H1 (cell line): ENCODE measurements around the gene MPV17. TPM values are rescaled to one million over a fixed set of nuclear protein-coding genes. Genes with fewer than 3 reads are reported as not detected.

Experiments used
- CTCF ChIA-PET: fragments of 300-600 bp; sonication (Branson Sonifier 250); formaldehyde crosslinking; loops from one replicate; lab custom pipeline; 2021; ENCODE audit not compliant: partially characterized antibody; lab: Charles Lee
- POLR2A ChIA-PET: fragments of 300-600 bp; sonication (Branson Sonifier 250); formaldehyde crosslinking; loops from one replicate; lab custom pipeline; 2021; ENCODE audit warnings: inconsistent platforms; ENCODE audit not compliant: partially characterized antibody; lab: Charles Lee
- DNase-seq, 2 experiments: peaks; one replicate each; pipeline versions ENCODE4 v3.0.0 to v3.0.0-alpha.2; 2010 to 2022; ENCODE audit warnings: low spot score in 2 of 2, low read depth in 1 of 2, mixed read lengths in 1 of 2
- FAIRE-seq: peaks from 2 replicates; lab custom pipeline; 2011; peaks lifted over from hg19 to GRCh38; lab: Jason Lieb, UNC
- H2AFZ ChIP-seq: 2 replicates; pipeline ENCODE4 v1.8.1; 2012; ENCODE audit warnings: low read length, inconsistent platforms
- H2AK5ac ChIP-seq: 2 replicates; pipeline ENCODE4 v1.6.1; 2013; ENCODE audit warnings: low read depth, low read length
- H2BK120ac ChIP-seq: replicated peaks from 2 replicates; pipeline ENCODE3; 2013; ENCODE audit warnings: low read depth, low read length, inconsistent platforms
- H2BK12ac ChIP-seq: 2 replicates; pipeline ENCODE4 v1.6.1; 2013; ENCODE audit warnings: low read depth, low read length
- H2BK15ac ChIP-seq: 2 replicates; pipeline ENCODE4 v1.6.1; 2013; ENCODE audit warnings: low read length
- H2BK20ac ChIP-seq: 2 replicates; pipeline ENCODE4 v1.6.1; 2013; ENCODE audit warnings: low read length
- H2BK5ac ChIP-seq: 2 replicates; pipeline ENCODE4 v1.6.1; 2013; ENCODE audit warnings: low read depth, low read length
- H3K14ac ChIP-seq: 2 replicates; pipeline ENCODE4 v1.6.1; 2013; ENCODE audit warnings: inconsistent platforms; ENCODE audit not compliant: insufficient read length
- H3K18ac ChIP-seq: 2 replicates; pipeline ENCODE4 v1.6.1; 2013; ENCODE audit warnings: low read length; ENCODE audit errors: extremely low read depth
- H3K23ac ChIP-seq: 2 replicates; pipeline ENCODE4 v1.6.1; 2013; ENCODE audit warnings: inconsistent platforms; ENCODE audit not compliant: insufficient read length
- H3K23me2 ChIP-seq: 2 replicates; pipeline ENCODE4 v1.6.1; 2013; ENCODE audit warnings: low read depth, low read length
- H3K27ac ChIP-seq: 2 replicates; pipeline ENCODE4 v1.6.1; 2011; ENCODE audit warnings: low read depth, low read length, inconsistent platforms
- H3K27me3 ChIP-seq, 4 experiments: replicated peaks in 1 of 4; 1 replicate in 1 of 4; 2 replicates in 3 of 4; pipeline versions ENCODE4 v1.6.1 to v1.8.1; 2011 to 2013; ENCODE audit warnings: low read length in 3 of 4, mild to moderate bottlenecking in 3 of 4, inconsistent platforms in 2 of 4, mixed read lengths in 2 of 4, moderate library complexity in 1 of 4; ENCODE audit not compliant: control insufficient read depth in 3 of 4, insufficient read depth in 3 of 4; ENCODE audit errors: extremely low read depth in 1 of 4
- H3K36me3 ChIP-seq, 4 experiments: 2 replicates each; pipeline versions ENCODE4 v1.6.1 to v1.8.1; 2011 to 2013; ENCODE audit warnings: mild to moderate bottlenecking in 4 of 4, low read length in 3 of 4, moderate library complexity in 2 of 4, control low read depth in 1 of 4, inconsistent platforms in 1 of 4; ENCODE audit not compliant: insufficient read depth in 4 of 4, control insufficient read depth in 2 of 4
- H3K4ac ChIP-seq: replicated peaks from 2 replicates; pipeline ENCODE3; 2013; ENCODE audit warnings: low read length, low read depth, mixed read lengths, inconsistent platforms; ENCODE audit not compliant: insufficient read length
- H3K4me1 ChIP-seq, 4 experiments: replicated peaks in 1 of 4; 1 replicate in 1 of 4; 2 replicates in 3 of 4; pipeline versions ENCODE4 v1.6.1 to v1.8.1; 2011 to 2013; ENCODE audit warnings: low read length in 3 of 4, inconsistent platforms in 2 of 4, mixed read lengths in 1 of 4; ENCODE audit not compliant: insufficient read depth in 4 of 4, control insufficient read depth in 3 of 4
- H3K4me2 ChIP-seq, 2 experiments: 2 replicates each; pipeline versions ENCODE4 v1.6.1 to v1.8.1; 2011 to 2013; ENCODE audit warnings: low read depth in 2 of 2, low read length in 2 of 2, control low read depth in 1 of 2, inconsistent platforms in 1 of 2, mild to moderate bottlenecking in 1 of 2; ENCODE audit not compliant: insufficient read depth in 1 of 2
- H3K4me3 ChIP-seq, 4 experiments: fragments of 200-600, 300-600 bp in 1 of 4; sonication (generic), shearing (Covaris generic), sonication (Bioruptor Twin) in 1 of 4; 2 replicates each; pipeline versions ENCODE4 v1.5.1 to v1.8.1; 2011 to 2016; ENCODE audit warnings: low read length in 4 of 4, low read depth in 3 of 4, control low read depth in 2 of 4, inconsistent platforms in 2 of 4, mild to moderate bottlenecking in 2 of 4, mixed read lengths in 1 of 4, moderate library complexity in 1 of 4; ENCODE audit not compliant: insufficient read depth in 2 of 4; ENCODE audit errors: extremely low read depth in 1 of 4
- H3K56ac ChIP-seq: replicated peaks from 2 replicates; pipeline ENCODE3; 2013; ENCODE audit warnings: low read depth, mild to moderate bottlenecking, mixed read lengths, low read length, inconsistent platforms; ENCODE audit not compliant: insufficient read length
- H3K79me1 ChIP-seq: 2 replicates; pipeline ENCODE4 v1.6.1; 2013; ENCODE audit warnings: low read depth, low read length, control low read depth
- H3K79me2 ChIP-seq, 2 experiments: 2 replicates each; pipeline versions ENCODE4 v1.6.1 to v1.8.1; 2012 to 2013; ENCODE audit warnings: low read length in 2 of 2, mild to moderate bottlenecking in 2 of 2, inconsistent platforms in 1 of 2; ENCODE audit not compliant: insufficient read depth in 2 of 2, control insufficient read depth in 1 of 2
- H3K9ac ChIP-seq, 4 experiments: replicated peaks in 1 of 4; 1 replicate in 1 of 4; 2 replicates in 3 of 4; pipeline versions ENCODE4 v1.6.1 to v1.8.1; 2011 to 2013; ENCODE audit warnings: low read depth in 3 of 4, low read length in 3 of 4, control low read depth in 2 of 4, mild to moderate bottlenecking in 2 of 4, moderate library complexity in 2 of 4, inconsistent platforms in 1 of 4; ENCODE audit errors: extremely low read depth in 1 of 4
- H3K9me3 ChIP-seq, 2 experiments: 2 replicates each; pipeline versions ENCODE4 v1.6.1 to v1.8.1; 2012 to 2013; ENCODE audit warnings: mild to moderate bottlenecking in 2 of 2, moderate library complexity in 2 of 2, control low read depth in 1 of 2, inconsistent platforms in 1 of 2, low read depth in 1 of 2, low read length in 1 of 2, mixed read lengths in 1 of 2; ENCODE audit not compliant: insufficient read depth in 2 of 2
- H4K20me1 ChIP-seq, 2 experiments: replicated peaks in 1 of 2; 2 replicates each; pipeline versions ENCODE3 to v1.8.1; 2011 to 2013; ENCODE audit warnings: inconsistent platforms in 2 of 2, low read length in 2 of 2, mild to moderate bottlenecking in 1 of 2; ENCODE audit not compliant: insufficient read depth in 2 of 2, control insufficient read depth in 1 of 2
- H4K5ac ChIP-seq: 2 replicates; pipeline ENCODE4 v1.6.1; 2013; ENCODE audit warnings: low read length, low read depth, mixed read lengths, inconsistent platforms; ENCODE audit not compliant: insufficient read length
- H4K8ac ChIP-seq: 2 replicates; pipeline ENCODE4 v1.8.0; 2013; ENCODE audit warnings: mild to moderate bottlenecking, moderate library complexity, low read length, inconsistent platforms; ENCODE audit not compliant: insufficient read depth; ENCODE audit errors: extremely low read depth
- H4K91ac ChIP-seq: replicated peaks from 2 replicates; pipeline ENCODE3; 2013; ENCODE audit warnings: low read length, mixed read lengths, inconsistent platforms; ENCODE audit not compliant: insufficient read length
- CBX8 ChIP-seq: fragments of 300-800, 300-1000 bp; sonication (generic); IDR thresholded peaks from 2 replicates; pipeline ENCODE4 v1.7.1; 2016; ENCODE audit warnings: low read depth, low read length, borderline replicate concordance
- JUND ChIP-seq: IDR thresholded peaks from 2 replicates; pipeline ENCODE4 v1.6.1; 2011; ENCODE audit warnings: mild to moderate bottlenecking, improper control_type of control experiment, low read length
- POLR2AphosphoS5 ChIP-seq: IDR thresholded peaks from 2 replicates; pipeline ENCODE4 v1.6.1; 2011; ENCODE audit warnings: low read depth, low read length
- RBBP5 ChIP-seq: IDR thresholded peaks from 2 replicates; pipeline ENCODE4 v1.7.1; 2012; ENCODE audit warnings: low read depth, mild to moderate bottlenecking, inconsistent platforms, low read length, moderate library complexity, borderline replicate concordance
- SIRT6 ChIP-seq: IDR thresholded peaks from one replicate; pipeline ENCODE4 v1.7.1; 2012; ENCODE audit warnings: low read length, inconsistent platforms
- SUZ12 ChIP-seq: fragments of 200-600 bp; sonication (generic); IDR thresholded peaks from 2 replicates; pipeline ENCODE4 v1.6.1; 2012; ENCODE audit warnings: mild to moderate bottlenecking, inconsistent platforms, low read length, moderate library complexity, mixed read lengths
- TEAD4 ChIP-seq: IDR thresholded peaks from 2 replicates; pipeline ENCODE4 v1.6.1; 2012; ENCODE audit warnings: low read depth, low read length, inconsistent platforms, mixed read lengths
- ZNF274 ChIP-seq: IDR thresholded peaks from 2 replicates; pipeline ENCODE4 v1.7.0; 2012; ENCODE audit warnings: low read length, borderline replicate concordance; ENCODE audit errors: extremely low read depth
- WGBS, 2 experiments: shearing (Covaris generic) in 1 of 2; methylation state at CpG; one replicate each; pipeline versions ENCODE4 v1.1.6 to v1.1.7; 2013 to 2015; ENCODE audit warnings: low lambda C conversion rate in 2 of 2, mixed read lengths in 2 of 2, inconsistent platforms in 1 of 2, low coverage in 1 of 2, missing lambda C conversion rate in 1 of 2; ENCODE audit not compliant: insufficient replicate concordance in 2 of 2, insufficient coverage in 1 of 2, insufficient read length in 1 of 2; ENCODE audit errors: extremely low coverage in 1 of 2, missing lambda C conversion rate in 1 of 2; 5-methylcytosine and 5-hydroxymethylcytosine counted together
- polyA plus RNA-seq, 7 experiments: library from polyadenylated mRNA; depleted of rRNA in 3 of 7; stranded (reverse) in 5 of 7; unstranded in 2 of 7; fragments of >200 nt in 5 of 7; fragments of 200-250 nt in 2 of 7; gene quantifications; 1 replicate in 5 of 7; 2 replicates in 1 of 7; 4 replicates in 1 of 7; pipeline versions ENCODE4 v1.2.1 to v1.2.3, GENCODE V29; 2011 to 2013; ENCODE audit warnings: missing spikeins in 2 of 7, mixed read lengths in 2 of 7
- total RNA-seq: library from RNA; stranded (reverse); fragmentation: NEBNext Ultra II Directional; extraction: Animal tissue kit (Norgen Biotek cat#: 25700); gene quantifications from 2 replicates; pipeline ENCODE4 v1.2.1, GENCODE V29; 2021

The MPV17 gene
- total and polyA plus RNA-seq, 2 of the 8 experiments (the other 6 are each of a cell fraction or from before 2014, with no cell fraction given): 45.2 to 181 TPM

GRCh38 chr2:27347641-27348040 lies 24.7 kb upstream of the MPV17 start:
- Histone ChIP-seq H3K4me1 (no peaks in the 10 kb centered on the region), H3K4me3 (no peak overlapping the region), H3K14ac (no peak overlapping the region), H4K91ac (no peak overlapping the region), H4K5ac (no peak overlapping the region), H3K36me3 (peaks cover 5 to 13% (median 10%) of the 10 kb centered on the region in 4 experiments; a peak in 7 of 8 replicates), H3K23me2 (no peaks in the 10 kb centered on the region), H3K27ac (no peak overlapping the region), H3K4me2 (no peak overlapping the region), H2BK12ac (no peak overlapping the region), H3K4ac (no peak overlapping the region), H2AK5ac (no peak overlapping the region), H3K18ac (no peak overlapping the region), H3K79me2 (peaks cover 12 to 87% of the 10 kb centered on the region in 2 experiments), H3K9me3 (no peaks in the 10 kb centered on the region), H3K56ac (no peak overlapping the region), H4K8ac (no peak overlapping the region), H3K27me3 (no peaks in the 10 kb centered on the region), H2BK120ac (no peak overlapping the region), H2BK20ac (no peak overlapping the region), H3K79me1 (no peaks in the 10 kb centered on the region), H3K9ac (no peak overlapping the region), H3K23ac (no peak overlapping the region), H2AFZ (no peak overlapping the region), H4K20me1 (peaks cover 3 to 15% of the 10 kb centered on the region in 2 experiments), H2BK5ac (no peak overlapping the region), H2BK15ac (no peak overlapping the region)
- WGBS, 2 experiments: 100% methylated on average over 2 of the region's 2 CpGs; no CpG with 5 or more reads in 1 of the 2 experiments
- POLR2A ChIA-PET: interaction anchor here (0.8 to 2.2 kb wide), 5 partner anchors 9 to 27 kb away, joined by 3 to 6 read pairs (median 3); partner anchors contain the start of genes GTF3C2 and MPV17
- DNase-seq: no peak
- CTCF ChIA-PET: interaction anchor here (0.9 to 1.5 kb wide), 3 partner anchors 10 to 148 kb away, joined by 3 read pairs; partner anchors contain the start of genes FNDC4 and MPV17
- FAIRE-seq: no peak
- TF ChIP-seq POLR2AphosphoS5 (no peak), TEAD4 (no peak), SUZ12 (no peak), RBBP5 (no peak), JUND (no peak), ZNF274 (no peak), SIRT6 (no peak), CBX8 (no peak)
